Measurements from ENCODE around the gene SMIM41. TPM values are rescaled to one million over a fixed set of nuclear protein-coding genes. Genes with fewer than 3 reads are reported as not detected.

SMIM41 gene
- total RNA-seq, 1 experiment from 2014 or later, result not detected

GRCh38 chr12:52149651-52150241 lies 70.2 kb downstream of the SMIM41 start:
- ATAC-seq, result no peak
- DNase-seq (ENCODE audit: low read depth, low spot score), result no peak
- no TSS peak for BruUV-seq (replicated peaks)
- H3K36me3 ChIP-seq (ENCODE audit: control insufficient read depth, insufficient read depth, low read length), result no peaks in the 10 kb centered on the region
- TF ChIP-seq TCF7L2 (IDR thresholded peaks at IDR 0.05; ENCODE audit: low read depth, low read length), result no peak
- no peak for TF ChIP-seq POLR2AphosphoS5 (IDR thresholded peaks at IDR 0.05; ENCODE audit: low read depth, low read length)
- TF ChIP-seq REST (IDR thresholded peaks at IDR 0.05; ENCODE audit: insufficient read depth in 1 of 2, low read depth in 2 of 2, low read length in 1 of 2), result no peak
- no peak for TF ChIP-seq SIN3A (IDR thresholded peaks at IDR 0.05; ENCODE audit: borderline replicate concordance, insufficient read depth, low read depth, low read length)
- no peak for TF ChIP-seq CTCF (IDR thresholded peaks at IDR 0.05)
- CTCF ChIA-PET, result interaction anchor here (0.5 to 2.2 kb wide), 3 partner anchors 129 to 730 kb away, joined by 3 to 7 read pairs (median 6); no protein-coding TSS in a partner anchor
- H3K9me3 ChIP-seq (ENCODE audit: control insufficient read depth, insufficient read depth, low read depth, low read length), result no peaks in the 10 kb centered on the region
- intact Hi-C loops (cut with micrococcal nuclease; ENCODE audit: unreplicated experiment), result loop anchor here (10.0 kb wide), 2 partner anchors 225 to 435 kb away; no protein-coding TSS in a partner anchor
- POLR2A ChIA-PET, result interaction anchor here (0.7 kb wide), 1 partner anchor 191 kb away, joined by 4 read pairs; no protein-coding TSS in a partner anchor
- peak overlapping the region; percentile 97 for H3K27ac ChIP-seq (ENCODE audit: low read length)
- peaks cover 69% of the 10 kb centered on the region for H3K4me1 ChIP-seq (ENCODE audit: control insufficient read depth, insufficient read depth, low read length)
- no peaks in the 10 kb centered on the region for H3K27me3 ChIP-seq (ENCODE audit: control insufficient read depth, insufficient read depth, low read length)
- H3K4me3 ChIP-seq (ENCODE audit: low read depth in 2 of 2, low read length in 2 of 2), result no peak overlapping the region
- in situ Hi-C loops (cut with HindIII; ENCODE audit: low pct_unique_long_range_greater_than_20kb, low sequenced_read_pairs), result no loop called here

- H3K4me3 ChIP-seq (ENCODE audit: low read depth in 2 of 2, low read length in 2 of 2), result no peak overlapping the region
- H3K27ac ChIP-seq (ENCODE audit: low read length), result peak overlapping the region; percentile 97
- in situ Hi-C loops (cut with HindIII; ENCODE audit: low pct_unique_long_range_greater_than_20kb, low sequenced_read_pairs), result no loop called here
- intact Hi-C loops (cut with micrococcal nuclease; ENCODE audit: unreplicated experiment), result loop anchor here (10.0 kb wide), 1 partner anchor 224 kb away; no protein-coding TSS in a partner anchor
- ATAC-seq, result no peak
- H3K27me3 ChIP-seq (ENCODE audit: control insufficient read depth, insufficient read depth, low read length), result no peaks in the 10 kb centered on the region
- no peaks in the 10 kb centered on the region for H3K9me3 ChIP-seq (ENCODE audit: control insufficient read depth, insufficient read depth, low read depth, low read length)
- no TSS peak for BruUV-seq (replicated peaks)
- POLR2A ChIA-PET, result interaction anchor here (0.6 kb wide), 1 partner anchor 1501 kb away, joined by 3 read pairs; no protein-coding TSS in a partner anchor
- H3K4me1 ChIP-seq (ENCODE audit: control insufficient read depth, insufficient read depth, low read length), result peaks cover 59% of the 10 kb centered on the region
- CTCF ChIA-PET, result no interaction called here
- TF ChIP-seq REST (IDR thresholded peaks at IDR 0.05; ENCODE audit: insufficient read depth in 1 of 2, low read depth in 2 of 2, low read length in 1 of 2) (no peak), TCF7L2 (IDR thresholded peaks at IDR 0.05; ENCODE audit: low read depth, low read length) (no peak), CTCF (IDR thresholded peaks at IDR 0.05) (no peak), SIN3A (IDR thresholded peaks at IDR 0.05; ENCODE audit: borderline replicate concordance, insufficient read depth, low read depth, low read length) (no peak), POLR2AphosphoS5 (IDR thresholded peaks at IDR 0.05; ENCODE audit: low read depth, low read length) (no peak)
- no peak for DNase-seq (ENCODE audit: low read depth, low spot score)
- no peaks in the 10 kb centered on the region for H3K36me3 ChIP-seq (ENCODE audit: control insufficient read depth, insufficient read depth, low read length)
These were observed 71.8 kb downstream of the SMIM41 start for GRCh38 chr12:52151153-52151836.

Data from Panc1 (cell line).